Activated CD8-positive, alpha-beta T cell treated with anti-CD3 and anti-CD28 coated beads, Interleukin-2, amount 10 ng/mL, durations not matched to agents 7 days and 5 days (primary cell): Measurements from ENCODE around the gene SMIM3. TPM values are rescaled to one million over a fixed set of nuclear protein-coding genes. Genes with fewer than 3 reads are reported as not detected.
"Not testable (repeated sequence)": the region's sequence is repeated elsewhere in the genome, so short reads cannot be mapped to it uniquely, and the experiment has no call there.

Experiments used
- ATAC-seq: fragments of 150-1000 bp; cut with Tn5 transposase; one replicate; pipeline ENCODE4 v1.10.0; 2021; ENCODE audit warnings: moderate library complexity
- CTCF ChIA-PET: fragments of 350-600 bp; sonication (Branson Sonifier 250); formaldehyde crosslinking; loops from one replicate; lab custom pipeline; 2021; ENCODE audit warnings: antibody characterized with exemption; lab: Charles Lee
- POLR2A ChIA-PET: fragments of 350-600 bp; sonication (Branson Sonifier 250); formaldehyde crosslinking; loops from one replicate; lab custom pipeline; 2021; ENCODE audit warnings: antibody characterized with exemption; lab: Charles Lee
- DNase-seq: peaks from one replicate; pipeline ENCODE4 v3.0.0-alpha.2; 2020
- H3K27ac Mint-ChIP-seq: one replicate; pipeline ENCODE4 v1.8.0; 2021; ENCODE audit warnings: mild to moderate bottlenecking, mixed read lengths
- H3K27me3 Mint-ChIP-seq: one replicate; pipeline ENCODE4 v1.8.0; 2021; ENCODE audit warnings: low read depth, mixed read lengths
- H3K36me3 Mint-ChIP-seq: one replicate; pipeline ENCODE4 v1.8.0; 2021; ENCODE audit warnings: low read depth, mixed read lengths
- H3K4me1 Mint-ChIP-seq: one replicate; pipeline ENCODE4 v1.8.0; 2021; ENCODE audit warnings: low read depth, mixed read lengths
- H3K4me3 Mint-ChIP-seq: one replicate; pipeline ENCODE4 v1.8.0; 2021; ENCODE audit warnings: mild to moderate bottlenecking, mixed read lengths
- H3K9me3 Mint-ChIP-seq: one replicate; pipeline ENCODE4 v1.8.0; 2022; ENCODE audit warnings: mixed read lengths; ENCODE audit not compliant: insufficient read depth
- total RNA-seq, 2 experiments: library from RNA; stranded (reverse); gene quantifications; one replicate each; pipeline ENCODE4 v1.2.3, GENCODE V29; 2021

SMIM3 gene
- total RNA-seq, 2 experiments from 2014 or later, result 16.4 to 16.7 TPM

GRCh38 chr5:150793423-150793888, 14.9 kb downstream of the SMIM3 start:
- H3K4me3 Mint-ChIP-seq, DNase-seq, POLR2A ChIA-PET, H3K9me3 Mint-ChIP-seq, H3K27ac Mint-ChIP-seq, H3K27me3 Mint-ChIP-seq, ATAC-seq, CTCF ChIA-PET: not testable (repeated sequence)
- peaks cover 51% of the 10 kb centered on the region for H3K36me3 Mint-ChIP-seq
- peaks cover 30% of the 10 kb centered on the region for H3K4me1 Mint-ChIP-seq

DNA sequence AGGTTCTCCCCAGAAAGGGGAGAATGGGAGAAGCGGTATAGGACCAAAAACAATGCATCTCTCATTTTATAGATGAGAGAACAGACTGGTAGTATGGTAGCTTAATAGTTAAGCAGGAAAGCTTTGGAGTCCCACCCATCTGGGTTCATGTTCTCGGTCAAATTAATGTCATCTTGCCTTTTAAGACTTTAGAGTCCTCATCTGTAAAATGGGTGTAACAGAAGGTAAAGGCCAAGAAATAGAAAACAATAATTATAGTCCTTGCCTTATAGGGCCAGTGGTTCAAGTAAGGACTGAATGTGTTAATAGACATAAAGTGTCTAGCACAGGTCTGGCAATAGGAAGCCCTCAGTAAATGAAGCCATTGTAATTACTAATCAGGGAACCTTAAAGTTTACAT, 16.4 kb downstream of the SMIM3 start:
- ATAC-seq (no peak), DNase-seq (no peak)
- H3K27ac Mint-ChIP-seq, result no peak overlapping the region
- peaks cover 48% of the 10 kb centered on the region for H3K36me3 Mint-ChIP-seq
- H3K4me1 Mint-ChIP-seq, result peaks cover 15% of the 10 kb centered on the region
- H3K4me3 Mint-ChIP-seq, result no peak overlapping the region
- ChIA-PET POLR2A (interaction anchor here (1.4 kb wide), 1 partner anchor 52 kb away, joined by 4 read pairs; the partner anchor contains the start of gene IRGM), CTCF (no interaction called here)
- H3K27me3 Mint-ChIP-seq, result no peaks in the 10 kb centered on the region
- no peaks in the 10 kb centered on the region for H3K9me3 Mint-ChIP-seq

DNA sequence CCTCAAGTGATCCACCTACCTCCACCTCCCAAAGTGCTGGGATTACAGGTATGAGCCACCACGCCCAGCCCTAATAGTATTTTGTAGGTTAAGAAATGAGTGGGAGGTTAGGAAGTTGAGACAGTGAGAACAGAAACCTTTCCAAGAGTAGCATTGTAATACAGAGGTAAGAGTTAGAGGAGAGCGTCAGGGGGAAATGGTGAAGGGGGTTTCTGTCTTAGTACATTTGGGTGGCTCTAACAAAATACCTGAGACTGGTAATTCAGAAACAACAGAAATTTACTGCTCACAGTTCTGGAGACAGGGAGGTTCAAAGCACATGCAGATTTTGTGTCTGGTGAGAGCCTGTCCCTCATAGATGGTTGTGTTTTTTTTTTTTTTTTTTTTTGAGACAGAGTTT, 18.8 kb downstream of the SMIM3 start:
- Mint-ChIP-seq H3K9me3 (no peaks in the 10 kb centered on the region), H3K27ac (no peak overlapping the region), H3K4me3 (no peak overlapping the region), H3K4me1 (peaks cover 9% of the 10 kb centered on the region), H3K36me3 (peaks cover 37% of the 10 kb centered on the region), H3K27me3 (no peaks in the 10 kb centered on the region)
- ChIA-PET POLR2A (no interaction called here), CTCF (interaction anchor here (1.6 to 2.2 kb wide), 2 partner anchors 16 to 367 kb away, joined by 4 to 6 read pairs; no protein-coding TSS in a partner anchor)
- ATAC-seq (no peak), DNase-seq (no peak)

GRCh38 chr5:150801117-150801927, 22.8 kb downstream of the SMIM3 start:
- peak; percentile 53 for ATAC-seq
- Mint-ChIP-seq H3K27ac (no peak overlapping the region), H3K9me3 (no peaks in the 10 kb centered on the region), H3K4me1 (peaks cover 9% of the 10 kb centered on the region), H3K36me3 (peaks cover 14% of the 10 kb centered on the region), H3K27me3 (peaks cover 3% of the 10 kb centered on the region), H3K4me3 (no peak overlapping the region)
- CTCF ChIA-PET, result interaction anchor here (0.7 to 3.4 kb wide), 15 partner anchors 9 to 363 kb away, joined by 3 to 62 read pairs (median 4); partner anchors contain the start of genes IRGM and SMIM3
- POLR2A ChIA-PET, result interaction anchor here (0.8 to 2.0 kb wide), 2 partner anchors 9 to 45 kb away, joined by 3 to 12 read pairs; partner anchors contain the start of gene IRGM
- no peak for DNase-seq

- no peak overlapping the region for H3K27ac Mint-ChIP-seq
- H3K4me1 Mint-ChIP-seq, result peaks cover 9% of the 10 kb centered on the region
- H3K27me3 Mint-ChIP-seq, result peaks cover 10% of the 10 kb centered on the region
- H3K36me3 Mint-ChIP-seq, result no peaks in the 10 kb centered on the region
- DNase-seq, result no peak
- ChIA-PET CTCF (interaction anchor here (4.6 kb wide), 1 partner anchor 42 kb away, joined by 34 read pairs; the partner anchor contains the start of gene IRGM), POLR2A (no interaction called here)
- no peak overlapping the region for H3K4me3 Mint-ChIP-seq
- no peak for ATAC-seq
- H3K9me3 Mint-ChIP-seq, result no peaks in the 10 kb centered on the region
Observed at GRCh38 chr5:150804388-150804787, 25.8 kb downstream of the SMIM3 start.

DNA sequence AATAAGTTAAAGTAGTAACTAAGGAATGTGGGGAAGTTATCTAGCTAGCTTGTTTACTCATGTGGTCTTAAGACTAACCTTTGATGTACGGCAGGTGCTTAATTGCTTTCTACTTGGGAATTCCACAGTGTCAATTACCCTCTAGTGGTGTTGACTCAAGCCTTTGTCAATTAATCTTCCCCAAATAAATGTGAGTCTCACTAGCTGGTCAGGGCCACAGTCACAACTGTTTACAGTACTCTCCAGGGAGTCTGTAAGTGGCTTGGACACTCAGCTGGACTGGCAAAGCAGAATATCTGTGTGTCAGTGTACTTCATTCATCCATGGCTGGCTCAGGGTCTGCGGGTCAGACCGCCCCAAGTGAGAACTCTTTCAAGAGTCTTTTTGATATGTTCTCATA, 30.8 kb downstream of the SMIM3 start:
- Mint-ChIP-seq H3K27me3 (peaks cover 10% of the 10 kb centered on the region), H3K27ac (no peak overlapping the region), H3K9me3 (peaks cover 2% of the 10 kb centered on the region), H3K4me3 (no peak overlapping the region), H3K36me3 (peaks cover 3% of the 10 kb centered on the region), H3K4me1 (peaks cover 4% of the 10 kb centered on the region)
- DNase-seq, result no peak
- ChIA-PET POLR2A (no interaction called here), CTCF (no interaction called here)
- no peak for ATAC-seq

GRCh38 chr5:150815010-150815409, 36.5 kb downstream of the SMIM3 start:
- Mint-ChIP-seq H3K4me1 (peaks cover 6% of the 10 kb centered on the region), H3K36me3 (peaks cover 3% of the 10 kb centered on the region), H3K27me3 (peaks cover 8% of the 10 kb centered on the region), H3K27ac (no peak overlapping the region), H3K9me3 (peaks cover 20% of the 10 kb centered on the region), H3K4me3 (no peak overlapping the region)
- ATAC-seq (no peak), DNase-seq (no peak)
- ChIA-PET POLR2A (no interaction called here), CTCF (interaction anchor here (0.7 to 1.6 kb wide), 2 partner anchors 10 to 114 kb away, joined by 3 read pairs; partner anchors contain the start of gene RBM22)

- ATAC-seq, result no peak
- ChIA-PET POLR2A (no interaction called here), CTCF (no interaction called here)
- Mint-ChIP-seq H3K27me3 (peaks cover 8% of the 10 kb centered on the region), H3K4me3 (no peak overlapping the region), H3K9me3 (peaks cover 20% of the 10 kb centered on the region), H3K36me3 (peaks cover 3% of the 10 kb centered on the region), H3K27ac (no peak overlapping the region), H3K4me1 (peaks cover 6% of the 10 kb centered on the region)
- DNase-seq, result no peak
Observed at GRCh38 chr5:150816946-150817345, 38.4 kb downstream of the SMIM3 start.

DNA sequence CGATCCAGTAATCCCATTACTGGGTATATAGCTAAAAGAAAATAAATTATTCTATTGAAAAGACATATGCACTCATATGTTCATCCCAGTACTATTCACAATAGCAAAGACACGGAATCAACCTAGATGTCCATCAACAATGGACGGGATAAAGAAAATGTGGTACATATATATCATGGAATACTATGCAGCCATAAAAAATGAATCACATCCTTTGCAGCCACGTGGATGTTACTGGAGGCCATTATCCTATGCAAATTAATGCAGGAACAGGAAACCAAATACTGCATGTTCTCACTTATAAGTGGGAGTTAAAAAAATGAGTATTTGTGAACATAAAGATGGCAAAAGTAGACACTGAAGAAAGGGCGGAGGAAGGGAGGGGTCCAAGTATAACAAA, 51.2 kb downstream of the SMIM3 start:
- no peak for DNase-seq
- Mint-ChIP-seq H3K4me1 (no peaks in the 10 kb centered on the region), H3K36me3 (peaks cover 3% of the 10 kb centered on the region), H3K9me3 (peaks cover 19% of the 10 kb centered on the region), H3K27me3 (peaks cover 10% of the 10 kb centered on the region), H3K27ac (no peak overlapping the region), H3K4me3 (no peak overlapping the region)
- CTCF ChIA-PET, result interaction anchor here (1.1 kb wide), 1 partner anchor 16 kb away, joined by 3 read pairs; the partner anchor contains the start of gene IRGM
- no peak for ATAC-seq
- POLR2A ChIA-PET, result no interaction called here

- POLR2A ChIA-PET, CTCF ChIA-PET, H3K4me3 Mint-ChIP-seq: not testable (repeated sequence)
Observed at GRCh38 chr5:150831821-150832220, 53.3 kb downstream of the SMIM3 start.

GRCh38 chr5:150836064-150836463, 57.5 kb downstream of the SMIM3 start:
- DNase-seq (no peak), ATAC-seq (no peak)
- Mint-ChIP-seq H3K36me3 (peaks cover under 1% of the 10 kb centered on the region), H3K27me3 (peaks cover 18% of the 10 kb centered on the region), H3K27ac (no peak overlapping the region), H3K4me1 (no peaks in the 10 kb centered on the region), H3K9me3 (peaks cover 9% of the 10 kb centered on the region), H3K4me3 (no peak overlapping the region)
- ChIA-PET POLR2A (no interaction called here), CTCF (no interaction called here)

More at GRCh38 chr5:150831821-150832220, 53.3 kb downstream of the SMIM3 start:
- not testable (repeated sequence) for H3K4me1 Mint-ChIP-seq, H3K36me3 Mint-ChIP-seq, DNase-seq, H3K27ac Mint-ChIP-seq, ATAC-seq, H3K27me3 Mint-ChIP-seq
- H3K9me3 Mint-ChIP-seq, result peaks cover 19% of the 10 kb centered on the region

DNA sequence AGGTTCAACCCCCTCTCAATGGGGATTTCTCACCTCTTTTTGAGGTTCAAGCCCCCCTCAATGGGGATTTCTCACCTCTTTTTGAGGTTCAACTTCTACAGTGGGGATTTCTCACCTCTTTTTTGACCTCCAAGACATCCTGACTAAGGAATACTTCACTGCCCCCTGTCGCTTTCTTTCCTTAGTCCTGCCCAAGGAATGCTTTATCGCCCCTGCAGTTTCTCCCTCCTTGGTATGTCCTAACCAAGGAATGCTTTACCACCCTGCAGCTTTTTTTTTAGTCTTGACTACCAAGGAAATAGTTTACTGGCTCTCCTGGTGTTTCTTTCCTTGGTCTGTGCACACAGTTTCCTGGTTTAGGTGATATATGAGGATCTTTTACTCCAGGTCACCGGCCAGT, 58.1 kb downstream of the SMIM3 start:
- Mint-ChIP-seq H3K27me3 (peaks cover 21% of the 10 kb centered on the region), H3K4me1 (no peaks in the 10 kb centered on the region), H3K9me3 (peaks cover 9% of the 10 kb centered on the region), H3K4me3 (no peak overlapping the region), H3K36me3 (no peaks in the 10 kb centered on the region), H3K27ac (no peak overlapping the region)
- CTCF ChIA-PET, result no interaction called here
- no peak for DNase-seq
- no peak for ATAC-seq
- POLR2A ChIA-PET, result no interaction called here
